Measurements from ENCODE around the gene RAD21L1. TPM values are rescaled to one million over a fixed set of nuclear protein-coding genes. Genes with fewer than 3 reads are reported as not detected.

The RAD21L1 gene
- total and polyA plus RNA-seq, 2 of the 8 experiments (the other 6 are each of a cell fraction or from before 2014, with no cell fraction given): 0.06 to 0.26 TPM

GRCh38 chr20:1199964-1200363 lies 25.9 kb upstream of the RAD21L1 start:
- CTCF ChIA-PET (ENCODE audit: partially characterized antibody): interaction anchor here (3.3 to 4.1 kb wide), 2 partner anchors 11 to 14 kb away, joined by 17 to 28 read pairs; no protein-coding TSS in a partner anchor
- no peak overlapping the region for H3K27ac ChIP-seq (ENCODE audit: low read depth, low read length)
- H3K18ac ChIP-seq (ENCODE audit: extremely low read depth, low read length): no peak overlapping the region
- no peak overlapping the region for H2BK120ac ChIP-seq (replicated peaks; ENCODE audit: low read depth, low read length)
- H2BK20ac ChIP-seq (ENCODE audit: low read length): no peak overlapping the region
- no peak overlapping the region for H3K9ac ChIP-seq (replicated peaks in 1 of 4; ENCODE audit: extremely low read depth in 1 of 4, low read depth in 3 of 4, low read length in 3 of 4)
- no peaks in the 10 kb centered on the region for H3K4me1 ChIP-seq (replicated peaks in 1 of 4; ENCODE audit: control insufficient read depth in 3 of 4, insufficient read depth in 4 of 4, low read length in 3 of 4)
- H3K9me3 ChIP-seq (ENCODE audit: insufficient read depth in 2 of 2, low read depth in 1 of 2, low read length in 1 of 2): no peaks in the 10 kb centered on the region
- H4K20me1 ChIP-seq (replicated peaks in 1 of 2; ENCODE audit: control insufficient read depth in 1 of 2, insufficient read depth in 2 of 2, low read length in 2 of 2): no peaks in the 10 kb centered on the region
- no peak overlapping the region for H2BK5ac ChIP-seq (ENCODE audit: low read depth, low read length)
- H3K36me3 ChIP-seq (ENCODE audit: control insufficient read depth in 2 of 4, insufficient read depth in 4 of 4, low read length in 3 of 4): no peaks in the 10 kb centered on the region
- POLR2A ChIA-PET (ENCODE audit: partially characterized antibody): interaction anchor here (1.1 kb wide), 2 partner anchors 12 to 13 kb away, joined by 3 to 4 read pairs; no protein-coding TSS in a partner anchor
- H2AK5ac ChIP-seq (ENCODE audit: low read depth, low read length): no peak overlapping the region
- H3K23ac ChIP-seq (ENCODE audit: insufficient read length): no peak overlapping the region
- no peak overlapping the region for H3K56ac ChIP-seq (replicated peaks; ENCODE audit: insufficient read length, low read depth, low read length)
- H3K4me2 ChIP-seq (ENCODE audit: insufficient read depth in 1 of 2, low read depth in 2 of 2, low read length in 2 of 2): no peak overlapping the region
- no peak overlapping the region for H4K5ac ChIP-seq (ENCODE audit: insufficient read length, low read depth, low read length)
- no peak overlapping the region for H2BK12ac ChIP-seq (ENCODE audit: low read depth, low read length)
- no peak overlapping the region for H3K14ac ChIP-seq (ENCODE audit: insufficient read length)
- H3K27me3 ChIP-seq (replicated peaks in 1 of 4; ENCODE audit: control insufficient read depth in 3 of 4, extremely low read depth in 1 of 4, insufficient read depth in 3 of 4, low read length in 3 of 4): no peaks in the 10 kb centered on the region; a peak in 1 of 7 replicates
- no peak overlapping the region for H4K91ac ChIP-seq (replicated peaks; ENCODE audit: insufficient read length, low read length)
- H3K79me1 ChIP-seq (ENCODE audit: low read depth, low read length): no peaks in the 10 kb centered on the region
- H2AFZ ChIP-seq (ENCODE audit: low read length): no peak overlapping the region
- FAIRE-seq (no peak), DNase-seq (ENCODE audit: low read depth in 1 of 2, low spot score in 2 of 2) (no peak)
- H2BK15ac ChIP-seq (ENCODE audit: low read length): no peak overlapping the region
- 88% methylated on average over 1 of the region's 1 CpG; no CpG with 5 or more reads in 1 of the 2 experiments for WGBS, 2 experiments (ENCODE audit: extremely low coverage in 1 of 2, insufficient coverage in 1 of 2, insufficient read length in 1 of 2, insufficient replicate concordance in 2 of 2, low coverage in 1 of 2, low lambda C conversion rate in 2 of 2, missing lambda C conversion rate in 1 of 2)
- no peak overlapping the region for H4K8ac ChIP-seq (ENCODE audit: extremely low read depth, insufficient read depth, low read length)
- H3K4ac ChIP-seq (replicated peaks; ENCODE audit: insufficient read length, low read depth, low read length): no peak overlapping the region
- TF ChIP-seq HDAC2 (IDR thresholded peaks at IDR 0.05; ENCODE audit: borderline replicate concordance in 1 of 2, low read depth in 2 of 2, low read length in 2 of 2) (no peak), MAX (IDR thresholded peaks at IDR 0.05) (no peak), SIN3A (conservative IDR thresholded peaks at IDR 0.05 in 1 of 2, IDR thresholded peaks at IDR 0.05 in 1 of 2; ENCODE audit: low read depth in 1 of 2, low read length in 2 of 2) (no peak)
- no peaks in the 10 kb centered on the region for H3K79me2 ChIP-seq (ENCODE audit: control insufficient read depth in 1 of 2, insufficient read depth in 2 of 2, low read length in 2 of 2)
- no peaks in the 10 kb centered on the region for H3K23me2 ChIP-seq (ENCODE audit: low read depth, low read length)
- no peak overlapping the region for H3K4me3 ChIP-seq (ENCODE audit: extremely low read depth in 1 of 4, insufficient read depth in 2 of 4, low read depth in 3 of 4, low read length in 4 of 4)

Measured in H1 (cell line).